Activated T-helper 1 cell treated with anti-CD3 and anti-CD28 coated beads, Interleukin-12 subunit alpha, Interleukin-12 subunit beta, Interleukin-2, Interleukin-4 antibody, amounts not matched to agents 30 ng/mL and 10 ng/mL and 1 ng/mL, durations not matched to agents 14 hours and 24 hours and 36 hours (primary cell): ENCODE data around the gene SMCO1. TPM values are rescaled to one million over a fixed set of nuclear protein-coding genes. Genes with fewer than 3 reads are reported as not detected.
"Not testable (repeated sequence)": the region's sequence is repeated elsewhere in the genome, so short reads cannot be mapped to it uniquely, and the experiment has no call there.

Experiments
- DNase-seq: peaks from one replicate; pipeline ENCODE4 v3.0.0; 2021; ENCODE audit warnings: low spot score
- H3K27ac Mint-ChIP-seq: one replicate; pipeline ENCODE4 v1.8.0; 2021; ENCODE audit warnings: mild to moderate bottlenecking, mixed read lengths
- H3K27me3 Mint-ChIP-seq: one replicate; pipeline ENCODE4 v1.8.0; 2022; ENCODE audit warnings: mild to moderate bottlenecking, moderate library complexity, mixed read lengths; ENCODE audit not compliant: insufficient read depth
- H3K36me3 Mint-ChIP-seq: one replicate; pipeline ENCODE4 v1.8.0; 2021; ENCODE audit warnings: low read depth, mixed read lengths
- H3K4me1 Mint-ChIP-seq: one replicate; pipeline ENCODE4 v1.8.0; 2021; ENCODE audit warnings: low read depth, mixed read lengths
- H3K4me3 Mint-ChIP-seq: one replicate; pipeline ENCODE4 v1.8.0; 2021; ENCODE audit warnings: mild to moderate bottlenecking, moderate library complexity, mixed read lengths
- H3K9me3 Mint-ChIP-seq: one replicate; pipeline ENCODE4 v1.8.0; 2021; ENCODE audit warnings: mixed read lengths
- intact Hi-C: fragments of 100-400 bp; cut with micrococcal nuclease; formaldehyde crosslinking; loops from one replicate; pipeline ENCODE4 v1.15.1; 2024
- total RNA-seq: library from RNA; stranded (reverse); gene quantifications from 2 replicates; pipeline ENCODE4 v1.2.3, GENCODE V29; 2022

Gene SMCO1
- total RNA-seq, 1 donor from 2014 or later, result not detected

DNA sequence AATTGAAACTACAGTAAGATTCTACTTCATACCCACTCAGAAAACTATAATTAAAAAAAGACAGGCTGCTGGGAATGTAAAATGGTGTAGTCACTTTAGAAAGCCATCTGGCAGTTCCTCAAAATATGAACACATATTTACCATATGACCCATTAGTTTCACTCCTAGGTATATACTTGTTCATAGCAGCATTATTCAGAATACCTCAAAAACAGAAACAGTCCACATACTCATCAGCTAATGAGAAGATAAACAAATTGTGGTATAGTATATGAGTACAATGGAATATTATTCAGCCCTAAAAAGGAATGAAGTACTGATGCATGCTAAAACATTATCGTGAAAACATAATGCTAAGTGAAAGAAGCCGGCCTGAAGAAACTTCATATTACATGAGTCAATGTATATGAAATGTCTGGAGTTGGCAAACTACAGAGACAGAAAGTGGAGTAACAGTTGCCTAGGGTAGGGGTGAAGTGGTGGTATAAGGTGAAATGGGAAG lies 29.4 kb upstream of the SMCO1 start:
- H3K36me3 Mint-ChIP-seq, result no peaks in the 10 kb centered on the region

GRCh38 chr3:196541684-196542445 lies 26.7 kb upstream of the SMCO1 start:
- Mint-ChIP-seq H3K27me3 (peaks cover 24% of the 10 kb centered on the region), H3K36me3 (no peaks in the 10 kb centered on the region), H3K4me3 (no peak overlapping the region), H3K9me3 (no peaks in the 10 kb centered on the region), H3K4me1 (peaks cover 5% of the 10 kb centered on the region), H3K27ac (no peak overlapping the region)
- intact Hi-C loops, result no loop called here
- DNase-seq, result no peak

More for the DNA sequence above, 29.4 kb upstream of the SMCO1 start:
- peaks cover 10% of the 10 kb centered on the region for H3K9me3 Mint-ChIP-seq
- intact Hi-C loops, result no loop called here
- no peak for DNase-seq
- H3K4me3 Mint-ChIP-seq, result no peak overlapping the region
- H3K27ac Mint-ChIP-seq, result no peak overlapping the region
- peaks cover 22% of the 10 kb centered on the region for H3K27me3 Mint-ChIP-seq
- no peaks in the 10 kb centered on the region for H3K4me1 Mint-ChIP-seq

GRCh38 chr3:196537319-196537984 lies 22.3 kb upstream of the SMCO1 start:
- Mint-ChIP-seq H3K4me3 (no peak overlapping the region), H3K9me3 (no peaks in the 10 kb centered on the region), H3K36me3 (no peaks in the 10 kb centered on the region), H3K27me3 (peaks cover 12% of the 10 kb centered on the region), H3K27ac (no peak overlapping the region), H3K4me1 (peaks cover 5% of the 10 kb centered on the region)
- DNase-seq, result peak; percentile 33
- intact Hi-C loops, result loop anchor here (1.0 to 2.0 kb wide), 5 partner anchors 8 to 431 kb away; partner anchors contain the start of genes FBXO45, PIGZ and WDR53

DNA sequence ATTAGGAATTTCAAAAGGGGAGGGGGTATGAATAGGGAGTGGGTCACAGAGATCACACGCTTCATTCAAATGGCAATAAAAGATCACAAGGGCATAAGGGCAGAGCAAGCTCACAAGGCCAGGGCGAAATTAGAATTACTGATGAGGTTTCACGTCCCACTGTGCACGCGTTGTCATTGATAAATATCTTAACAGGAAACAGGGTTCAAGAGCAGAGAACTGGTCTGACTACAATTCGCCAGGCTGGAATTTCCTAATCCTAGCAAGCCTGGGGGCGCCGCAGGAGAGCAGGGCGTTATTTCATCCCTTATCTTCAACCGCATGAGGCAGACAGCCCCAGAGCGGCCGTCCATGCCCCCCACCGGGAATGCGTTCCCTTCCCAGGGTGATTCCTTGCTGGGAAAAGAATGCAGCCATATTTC lies 18.1 kb upstream of the SMCO1 start:
- no peaks in the 10 kb centered on the region for H3K36me3 Mint-ChIP-seq
- H3K4me1 Mint-ChIP-seq, result peaks cover 5% of the 10 kb centered on the region
- intact Hi-C loops, result no loop called here
- DNase-seq, result no peak
- no peak overlapping the region for H3K4me3 Mint-ChIP-seq
- H3K27me3 Mint-ChIP-seq, result peaks cover 10% of the 10 kb centered on the region
- no peak overlapping the region for H3K27ac Mint-ChIP-seq
- peaks cover 4% of the 10 kb centered on the region for H3K9me3 Mint-ChIP-seq

- H3K9me3 Mint-ChIP-seq, result peaks cover 4% of the 10 kb centered on the region
- H3K4me3 Mint-ChIP-seq, result no peak overlapping the region
- H3K4me1 Mint-ChIP-seq, result peaks cover 8% of the 10 kb centered on the region
- peaks cover 7% of the 10 kb centered on the region for H3K27me3 Mint-ChIP-seq
- no peak for DNase-seq
- no peaks in the 10 kb centered on the region for H3K36me3 Mint-ChIP-seq
- intact Hi-C loops, result no loop called here
- H3K27ac Mint-ChIP-seq, result no peak overlapping the region
Measured at GRCh38 chr3:196531418-196531817, 16.3 kb upstream of the SMCO1 start.

GRCh38 chr3:196528639-196529233 lies 13.6 kb upstream of the SMCO1 start:
- Mint-ChIP-seq H3K36me3 (no peaks in the 10 kb centered on the region), H3K9me3 (peaks cover 4% of the 10 kb centered on the region), H3K27me3 (peaks cover 6% of the 10 kb centered on the region), H3K4me3 (peak overlapping the region; percentile 76), H3K27ac (peak overlapping the region; percentile 75), H3K4me1 (peaks cover 8% of the 10 kb centered on the region)
- DNase-seq, result peak; percentile 76
- intact Hi-C loops, result loop anchor here (1.0 to 2.0 kb wide), 5 partner anchors 9 to 104 kb away; partner anchors contain the start of genes FBXO45, UBXN7 and WDR53

GRCh38 chr3:196525141-196525540 lies 10.0 kb upstream of the SMCO1 start:
- intact Hi-C loops, result no loop called here
- Mint-ChIP-seq H3K4me3 (no peak overlapping the region), H3K27ac (no peak overlapping the region)

GRCh38 chr3:196524527-196524926 lies 9.4 kb upstream of the SMCO1 start:
- Mint-ChIP-seq H3K27ac (no peak overlapping the region), H3K36me3 (peaks cover 5% of the 10 kb centered on the region), H3K27me3 (no peaks in the 10 kb centered on the region), H3K4me3 (no peak overlapping the region), H3K4me1 (peaks cover 8% of the 10 kb centered on the region), H3K9me3 (peaks cover 30% of the 10 kb centered on the region)
- DNase-seq, result no peak
- intact Hi-C loops, result loop anchor here (5.0 kb wide), 1 partner anchor 207 kb away; the partner anchor contains the start of gene DYNLT2B

More at GRCh38 chr3:196525141-196525540, 10.0 kb upstream of the SMCO1 start:
- H3K27me3 Mint-ChIP-seq, result no peaks in the 10 kb centered on the region
- H3K9me3 Mint-ChIP-seq, result peaks cover 24% of the 10 kb centered on the region
- peaks cover 5% of the 10 kb centered on the region for H3K36me3 Mint-ChIP-seq
- no peak for DNase-seq
- peaks cover 8% of the 10 kb centered on the region for H3K4me1 Mint-ChIP-seq

DNA sequence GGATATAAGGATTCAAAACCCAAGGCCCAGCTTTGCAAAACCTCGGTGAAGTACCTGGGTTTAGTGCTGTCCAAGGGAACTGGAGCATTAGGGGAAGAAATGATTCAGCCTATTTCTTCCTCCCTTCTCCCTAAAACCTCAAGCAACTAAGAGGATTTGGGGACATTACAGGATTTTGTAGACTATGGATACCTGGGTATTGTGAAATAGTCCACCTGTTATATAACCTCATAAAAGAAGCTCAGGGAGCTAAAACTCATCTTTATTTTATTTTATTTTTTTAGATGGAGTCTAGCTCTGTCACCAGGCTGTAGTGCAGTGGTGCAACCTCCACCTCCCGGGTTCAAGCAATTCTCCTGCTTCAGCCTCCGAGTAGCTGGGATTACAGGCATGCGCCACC lies 8.7 kb upstream of the SMCO1 start:
- H3K9me3 Mint-ChIP-seq, result peaks cover 37% of the 10 kb centered on the region
- intact Hi-C loops, result loop anchor here (5.0 kb wide), 1 partner anchor 207 kb away; the partner anchor contains the start of gene DYNLT2B
- H3K27ac Mint-ChIP-seq, result no peak overlapping the region

DNA sequence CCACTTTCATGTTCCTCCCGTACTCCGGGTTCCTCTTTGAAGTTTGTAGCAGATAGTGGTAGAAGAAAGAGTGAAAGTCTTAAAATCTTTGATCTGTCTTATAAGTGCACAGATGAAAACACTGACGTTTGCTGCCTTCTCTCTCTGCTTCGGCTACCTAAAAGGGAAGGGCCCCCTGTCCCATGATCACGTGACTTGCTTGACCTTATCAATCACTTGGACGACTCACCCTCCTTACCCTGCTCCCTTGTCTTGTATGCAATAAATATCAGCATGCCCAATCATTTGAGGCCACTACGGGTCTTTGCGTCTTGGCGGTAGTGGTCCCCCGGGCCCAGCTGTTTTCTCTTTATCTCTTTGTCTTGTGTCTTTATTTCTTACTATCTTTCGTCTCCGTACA lies 6.1 kb upstream of the SMCO1 start:
- DNase-seq, H3K4me3 Mint-ChIP-seq, H3K4me1 Mint-ChIP-seq, H3K27ac Mint-ChIP-seq, H3K36me3 Mint-ChIP-seq, H3K27me3 Mint-ChIP-seq: not testable (repeated sequence)
- intact Hi-C loops, result loop anchor here (5.0 kb wide), 1 partner anchor 204 kb away; the partner anchor contains the start of gene DYNLT2B
- peaks cover 49% of the 10 kb centered on the region for H3K9me3 Mint-ChIP-seq

More for the DNA sequence above, 8.7 kb upstream of the SMCO1 start:
- Mint-ChIP-seq H3K4me1 (peaks cover 8% of the 10 kb centered on the region), H3K4me3 (no peak overlapping the region), H3K36me3 (peaks cover 5% of the 10 kb centered on the region), H3K27me3 (no peaks in the 10 kb centered on the region)
- no peak for DNase-seq

GRCh38 chr3:196519718-196520082 lies 4.6 kb upstream of the SMCO1 start:
- Mint-ChIP-seq H3K27ac (no peak overlapping the region), H3K4me1 (no peaks in the 10 kb centered on the region), H3K4me3 (no peak overlapping the region), H3K9me3 (peaks cover 58% of the 10 kb centered on the region), H3K27me3 (no peaks in the 10 kb centered on the region), H3K36me3 (peaks cover 5% of the 10 kb centered on the region)
- intact Hi-C loops, result loop anchor here (1.0 to 5.0 kb wide), 4 partner anchors 8 to 266 kb away; partner anchors contain the start of gene DYNLT2B
- DNase-seq, result no peak

DNA sequence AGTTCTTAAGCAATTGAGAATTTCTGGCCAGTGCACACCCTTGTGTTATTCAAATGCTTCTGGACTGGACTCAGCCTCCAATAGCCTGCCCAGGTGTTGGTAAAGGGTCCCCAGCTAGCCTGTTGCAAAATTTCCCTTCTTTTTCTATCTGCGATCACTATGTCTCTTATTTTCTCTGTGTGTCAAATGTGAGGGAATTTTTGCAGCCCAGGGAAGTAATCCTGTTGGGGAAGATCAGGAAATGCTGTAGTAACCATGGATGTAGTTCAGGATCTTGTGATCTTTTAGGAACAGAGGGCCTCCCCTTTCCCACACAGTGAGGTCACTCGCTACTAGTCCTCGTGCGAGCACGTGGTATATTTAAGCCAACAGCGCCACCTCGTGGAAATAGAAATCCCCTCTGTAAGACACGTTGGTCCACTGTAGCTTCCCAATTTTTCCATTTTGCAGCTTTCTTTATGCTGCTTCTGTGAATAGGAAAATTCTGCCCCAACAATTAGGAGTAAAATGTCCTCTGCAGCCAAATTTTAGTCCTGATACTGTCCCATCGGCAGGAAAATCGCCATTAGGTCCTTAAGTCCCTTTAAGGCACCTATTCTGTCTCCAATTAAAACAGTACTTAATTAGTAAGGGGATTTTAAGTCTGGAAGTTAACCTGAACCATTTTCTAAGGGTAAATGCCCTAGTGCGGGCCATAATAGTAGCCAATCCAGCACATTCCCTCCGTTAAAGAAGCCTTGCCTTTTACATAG lies 4.0 kb upstream of the SMCO1 start:
- intact Hi-C loops, result loop anchor here (1.0 kb wide), 3 partner anchors 8 to 266 kb away; no protein-coding TSS in a partner anchor
- peaks cover 5% of the 10 kb centered on the region for H3K36me3 Mint-ChIP-seq
- peaks cover 61% of the 10 kb centered on the region for H3K9me3 Mint-ChIP-seq

More for the DNA sequence above, 4.0 kb upstream of the SMCO1 start:
- DNase-seq, result peak; percentile 40
- Mint-ChIP-seq H3K4me1 (no peaks in the 10 kb centered on the region), H3K4me3 (no peak overlapping the region), H3K27me3 (peaks cover 3% of the 10 kb centered on the region), H3K27ac (no peak overlapping the region)
